Measurements from ENCODE around the gene PCDH11X. TPM values are rescaled to one million over a fixed set of nuclear protein-coding genes. Genes with fewer than 3 reads are reported as not detected.

The PCDH11X gene
- total RNA-seq, 4 donors from 2014 or later, result 3.6 to 7.4 (median 6.9) TPM

Small RNA genes within 50 kb of the gene (small RNA-seq; reads per million reads assigned to genes)
- not detected for gene RNU2-26P

All from uterus (tissue), 4 donors.